ENCODE data around the gene LMCD1.

LMCD1 gene

GRCh38 chr3:8541486-8541885, 39.9 kb downstream of the LMCD1 start:
- TF ChIP-seq REST (IDR thresholded peaks at IDR 0.05; ENCODE audit: insufficient read depth in 1 of 2, low read depth in 2 of 2, low read length in 2 of 2) (no peak), SIN3A (IDR thresholded peaks at IDR 0.05; ENCODE audit: borderline replicate concordance, insufficient read depth, low read length) (no peak), TAF1 (IDR thresholded peaks at IDR 0.05; ENCODE audit: borderline replicate concordance, insufficient read depth, low read length) (no peak), POLR2AphosphoS5 (IDR thresholded peaks at IDR 0.05; ENCODE audit: low read depth, low read length) (no peak), FOXP2 (optimal IDR thresholded peaks at IDR 0.05; ENCODE audit: borderline replicate concordance, extremely low read depth, extremely low read length, insufficient read depth) (no peak)

DNA sequence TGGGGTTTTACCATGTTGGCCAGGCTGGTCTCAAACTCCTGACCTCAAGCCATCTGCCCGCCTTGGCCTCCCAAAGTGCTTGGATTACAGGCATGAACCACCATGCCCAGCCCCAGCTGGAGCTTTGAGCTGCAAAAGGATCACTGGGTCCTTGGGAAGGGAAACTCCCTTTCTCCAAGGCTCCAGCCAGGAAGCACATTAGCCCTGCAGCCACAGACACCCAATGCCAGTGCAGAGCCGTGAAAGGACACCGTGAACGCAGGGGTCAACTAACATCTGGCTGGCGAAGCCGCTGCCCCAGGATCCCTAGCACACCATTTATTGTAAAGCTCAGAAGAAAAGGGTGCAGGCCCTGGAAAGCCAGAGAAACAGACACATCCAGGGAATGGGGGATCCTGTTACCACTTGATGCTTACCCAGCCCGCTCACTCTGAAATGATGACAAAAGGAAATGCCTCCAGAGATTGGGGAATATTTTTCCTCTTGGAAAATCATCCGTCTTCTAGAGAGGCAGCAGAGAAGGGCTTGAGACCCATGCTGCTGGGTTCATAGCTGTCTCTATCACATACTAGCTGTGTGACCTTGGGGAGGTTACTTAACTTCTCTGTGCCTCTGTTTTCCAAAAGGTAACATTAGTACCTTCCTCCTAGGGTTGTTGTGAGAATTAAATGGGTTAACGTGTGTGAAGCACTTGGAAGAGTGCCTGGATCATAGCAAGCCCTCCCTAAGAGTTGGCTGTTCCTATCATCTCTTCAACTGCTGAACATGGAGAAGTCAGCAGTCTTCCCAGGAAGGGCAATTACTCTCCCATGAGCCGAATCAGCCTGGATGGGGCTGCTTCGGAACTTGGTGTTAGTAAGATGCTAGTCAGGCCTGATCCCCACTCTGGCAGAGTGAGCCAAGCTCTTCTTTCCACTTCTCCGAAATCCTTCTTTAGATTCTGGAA, 40.8 kb downstream of the LMCD1 start:
- TF ChIP-seq POLR2AphosphoS5 (IDR thresholded peaks at IDR 0.05; ENCODE audit: low read depth, low read length) (no peak), SIN3A (IDR thresholded peaks at IDR 0.05; ENCODE audit: borderline replicate concordance, insufficient read depth, low read length) (no peak), REST (IDR thresholded peaks at IDR 0.05; ENCODE audit: insufficient read depth in 1 of 2, low read depth in 2 of 2, low read length in 2 of 2) (no peak)

DNA sequence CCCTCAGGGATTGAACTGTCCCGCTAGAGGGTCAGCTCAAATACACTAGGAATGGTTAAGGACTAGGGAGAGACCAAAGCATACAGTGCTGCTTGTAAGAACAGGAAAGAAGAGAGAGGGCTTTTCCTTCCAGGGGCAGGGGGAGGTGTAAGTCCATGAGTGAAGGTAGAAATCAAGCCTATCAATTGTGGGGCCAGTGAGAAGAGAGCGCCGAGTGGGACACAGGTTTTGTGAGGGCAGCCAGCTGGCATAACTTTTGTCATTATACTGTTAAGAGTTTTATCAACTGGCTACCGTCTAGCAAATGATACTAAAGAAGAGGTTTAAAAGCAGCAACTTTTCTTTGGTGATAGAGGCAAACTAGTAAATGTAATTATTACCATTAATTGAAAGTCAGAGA, 45.0 kb downstream of the LMCD1 start:
- TF ChIP-seq SIN3A (IDR thresholded peaks at IDR 0.05; ENCODE audit: borderline replicate concordance, insufficient read depth, low read length): no peak

DNA sequence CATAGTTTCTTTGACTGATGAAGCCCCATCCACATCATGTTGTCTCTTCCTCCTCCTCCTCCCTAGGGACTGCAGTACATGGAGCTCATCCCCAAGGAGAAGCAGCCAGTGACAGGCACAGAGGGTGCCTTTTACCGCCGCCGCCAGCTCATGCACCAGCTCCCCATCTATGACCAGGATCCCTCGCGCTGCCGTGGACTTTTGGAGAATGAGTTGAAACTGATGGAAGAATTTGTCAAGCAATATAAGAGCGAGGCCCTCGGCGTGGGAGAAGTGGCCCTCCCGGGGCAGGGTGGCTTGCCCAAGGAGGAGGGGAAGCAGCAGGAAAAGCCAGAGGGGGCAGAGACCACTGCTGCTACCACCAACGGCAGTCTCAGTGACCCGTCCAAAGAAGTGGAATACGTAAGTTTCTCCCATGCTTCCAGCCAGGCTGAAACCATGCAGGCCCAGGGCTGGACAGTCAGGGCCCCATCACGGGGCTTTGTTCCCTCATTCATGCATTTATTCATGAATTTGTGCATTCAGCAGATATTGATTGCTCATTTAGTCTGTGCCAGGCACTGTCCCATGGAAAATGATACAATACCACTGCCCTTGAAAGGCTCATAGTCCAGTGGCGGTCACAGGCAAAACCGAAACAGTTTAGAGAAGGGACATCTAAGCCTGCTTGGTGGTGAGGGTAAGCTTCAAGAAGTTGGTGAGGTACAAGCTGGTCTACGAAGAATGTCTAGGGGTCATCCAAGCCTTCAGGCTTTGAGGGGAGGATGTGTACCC, 47.1 kb downstream of the LMCD1 start:
- no peak for TF ChIP-seq REST (IDR thresholded peaks at IDR 0.05; ENCODE audit: insufficient read depth in 1 of 2, low read depth in 2 of 2, low read length in 2 of 2)
- no peak for TF ChIP-seq POLR2AphosphoS5 (IDR thresholded peaks at IDR 0.05; ENCODE audit: low read depth, low read length)
- TF ChIP-seq SIN3A (IDR thresholded peaks at IDR 0.05; ENCODE audit: borderline replicate concordance, insufficient read depth, low read length): no peak
- no peak for TF ChIP-seq TAF1 (IDR thresholded peaks at IDR 0.05; ENCODE audit: borderline replicate concordance, insufficient read depth, low read length)
- TF ChIP-seq FOXP2 (optimal IDR thresholded peaks at IDR 0.05; ENCODE audit: borderline replicate concordance, extremely low read depth, extremely low read length, insufficient read depth): no peak

DNA sequence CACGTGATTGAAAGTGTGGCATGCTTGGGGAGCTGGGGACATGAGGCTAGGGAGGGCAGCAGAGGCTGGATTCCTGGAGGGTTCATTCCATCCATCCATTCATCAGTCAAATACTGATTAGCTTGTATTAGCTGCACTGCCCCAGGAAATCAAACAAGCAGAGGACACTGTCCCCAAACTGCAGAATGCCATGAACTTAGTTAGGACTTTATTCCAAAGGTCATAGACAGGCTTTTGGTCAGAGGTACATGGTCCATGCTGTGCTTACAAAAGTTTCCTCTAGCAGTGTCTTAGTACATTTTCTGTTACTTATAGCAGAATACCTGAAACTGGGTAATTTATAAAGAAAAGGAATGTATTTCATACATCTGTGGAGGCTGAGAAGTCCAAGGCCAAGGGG, 47.7 kb downstream of the LMCD1 start:
- TF ChIP-seq SIN3A (IDR thresholded peaks at IDR 0.05; ENCODE audit: borderline replicate concordance, insufficient read depth, low read length): no peak
- no peak for TF ChIP-seq POLR2AphosphoS5 (IDR thresholded peaks at IDR 0.05; ENCODE audit: low read depth, low read length)
- TF ChIP-seq TAF1 (IDR thresholded peaks at IDR 0.05; ENCODE audit: borderline replicate concordance, insufficient read depth, low read length): no peak
- TF ChIP-seq REST (IDR thresholded peaks at IDR 0.05; ENCODE audit: insufficient read depth in 1 of 2, low read depth in 2 of 2, low read length in 2 of 2): no peak
- TF ChIP-seq FOXP2 (optimal IDR thresholded peaks at IDR 0.05; ENCODE audit: borderline replicate concordance, extremely low read depth, extremely low read length, insufficient read depth): no peak

Measured in PFSK-1 (cell line).